HEK293 (cell line): Measurements from ENCODE around the gene MBLAC1.

Experiments
- KLF16 ChIP-seq: fragments of 450-650 bp; formaldehyde crosslinking; IDR thresholded peaks from 2 replicates; pipeline ENCODE4 v1.5.1; 2017; ENCODE audit warnings: missing biosample characterization, missing genetic modification characterization
- SCRT2 ChIP-seq: fragments of 450-650 bp; formaldehyde crosslinking; IDR thresholded peaks from 2 replicates; pipeline ENCODE4 v1.5.1; 2016; ENCODE audit warnings: missing biosample characterization, missing genetic modification characterization
- SP2 ChIP-seq: fragments of 450-650 bp; formaldehyde crosslinking; IDR thresholded peaks from 2 replicates; pipeline ENCODE4 v1.5.1; 2016; ENCODE audit warnings: missing biosample characterization, missing genetic modification characterization
- ZBTB7A ChIP-seq: fragments of 450-650 bp; formaldehyde crosslinking; IDR thresholded peaks from 2 replicates; pipeline ENCODE4 v1.5.1; 2016; ENCODE audit warnings: low read depth, missing biosample characterization, missing genetic modification characterization
- ZNF202 ChIP-seq: fragments of 450-650 bp; formaldehyde crosslinking; IDR thresholded peaks from 2 replicates; pipeline ENCODE4 v1.5.1; 2016; ENCODE audit warnings: missing biosample characterization, missing genetic modification characterization, borderline replicate concordance
- ZNF548 ChIP-seq: fragments of 450-650 bp; formaldehyde crosslinking; IDR thresholded peaks from 2 replicates; pipeline ENCODE4 v1.5.1; 2016; ENCODE audit warnings: missing biosample characterization, missing genetic modification characterization
- ZNF621 ChIP-seq: fragments of 450-650 bp; formaldehyde crosslinking; IDR thresholded peaks from 2 replicates; pipeline ENCODE4 v1.5.1; 2017; ENCODE audit warnings: missing biosample characterization, missing genetic modification characterization
- ZNF791 ChIP-seq: fragments of 450-650 bp; formaldehyde crosslinking; IDR thresholded peaks from 2 replicates; pipeline ENCODE4 v1.5.1; 2016; ENCODE audit warnings: missing biosample characterization, missing genetic modification characterization
- ZSCAN16 ChIP-seq: fragments of 450-650 bp; formaldehyde crosslinking; IDR thresholded peaks from 2 replicates; pipeline ENCODE4 v1.5.1; 2016; ENCODE audit warnings: missing biosample characterization, missing genetic modification characterization
- TF ChIP-seq, protein P1 (sequence below): fragments of 450-650 bp; formaldehyde crosslinking; IDR thresholded peaks from 2 replicates; pipeline ENCODE4 v1.5.1; 2016; ENCODE audit warnings: missing biosample characterization, missing genetic modification characterization, low read depth
- TF ChIP-seq, protein P2 (sequence below): fragments of 450-650 bp; formaldehyde crosslinking; IDR thresholded peaks from 2 replicates; pipeline ENCODE4 v1.5.1; 2016; ENCODE audit warnings: missing biosample characterization, missing genetic modification characterization
- TF ChIP-seq, protein P3 (sequence below): fragments of 450-650 bp; IDR thresholded peaks from 2 replicates; pipeline ENCODE4 v1.5.1; 2018; ENCODE audit warnings: missing biosample characterization, mild to moderate bottlenecking, missing genetic modification characterization

DNA sequence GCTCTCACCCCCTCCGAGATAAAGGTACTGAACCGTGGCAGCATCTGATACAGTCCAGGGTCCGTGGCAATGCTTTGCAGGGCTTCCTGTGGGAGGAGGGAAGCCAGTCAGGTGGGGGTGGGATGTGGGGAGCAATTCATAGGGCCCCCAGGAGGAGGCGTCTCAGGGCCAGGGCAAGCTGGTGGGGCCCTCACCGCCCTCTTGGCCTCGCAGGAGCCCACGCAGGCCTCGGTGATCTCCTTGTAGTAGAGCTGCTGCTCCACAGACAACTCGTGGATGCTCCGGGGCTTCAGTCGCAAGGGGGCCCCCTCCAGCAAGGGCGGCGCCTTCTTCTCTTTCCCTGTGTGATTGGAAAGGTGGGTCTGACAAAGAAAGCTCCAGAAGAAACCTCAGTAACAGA lies 14.9 kb upstream of the MBLAC1 start:
- TF ChIP-seq, protein P1, sequence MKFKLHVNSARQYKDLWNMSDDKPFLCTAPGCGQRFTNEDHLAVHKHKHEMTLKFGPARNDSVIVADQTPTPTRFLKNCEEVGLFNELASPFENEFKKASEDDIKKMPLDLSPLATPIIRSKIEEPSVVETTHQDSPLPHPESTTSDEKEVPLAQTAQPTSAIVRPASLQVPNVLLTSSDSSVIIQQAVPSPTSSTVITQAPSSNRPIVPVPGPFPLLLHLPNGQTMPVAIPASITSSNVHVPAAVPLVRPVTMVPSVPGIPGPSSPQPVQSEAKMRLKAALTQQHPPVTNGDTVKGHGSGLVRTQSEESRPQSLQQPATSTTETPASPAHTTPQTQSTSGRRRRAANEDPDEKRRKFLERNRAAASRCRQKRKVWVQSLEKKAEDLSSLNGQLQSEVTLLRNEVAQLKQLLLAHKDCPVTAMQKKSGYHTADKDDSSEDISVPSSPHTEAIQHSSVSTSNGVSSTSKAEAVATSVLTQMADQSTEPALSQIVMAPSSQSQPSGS (tag by site-specific recombination), result no peak
- no peak for TF ChIP-seq SP2 (tag by site-specific recombination)
- TF ChIP-seq, protein P2, sequence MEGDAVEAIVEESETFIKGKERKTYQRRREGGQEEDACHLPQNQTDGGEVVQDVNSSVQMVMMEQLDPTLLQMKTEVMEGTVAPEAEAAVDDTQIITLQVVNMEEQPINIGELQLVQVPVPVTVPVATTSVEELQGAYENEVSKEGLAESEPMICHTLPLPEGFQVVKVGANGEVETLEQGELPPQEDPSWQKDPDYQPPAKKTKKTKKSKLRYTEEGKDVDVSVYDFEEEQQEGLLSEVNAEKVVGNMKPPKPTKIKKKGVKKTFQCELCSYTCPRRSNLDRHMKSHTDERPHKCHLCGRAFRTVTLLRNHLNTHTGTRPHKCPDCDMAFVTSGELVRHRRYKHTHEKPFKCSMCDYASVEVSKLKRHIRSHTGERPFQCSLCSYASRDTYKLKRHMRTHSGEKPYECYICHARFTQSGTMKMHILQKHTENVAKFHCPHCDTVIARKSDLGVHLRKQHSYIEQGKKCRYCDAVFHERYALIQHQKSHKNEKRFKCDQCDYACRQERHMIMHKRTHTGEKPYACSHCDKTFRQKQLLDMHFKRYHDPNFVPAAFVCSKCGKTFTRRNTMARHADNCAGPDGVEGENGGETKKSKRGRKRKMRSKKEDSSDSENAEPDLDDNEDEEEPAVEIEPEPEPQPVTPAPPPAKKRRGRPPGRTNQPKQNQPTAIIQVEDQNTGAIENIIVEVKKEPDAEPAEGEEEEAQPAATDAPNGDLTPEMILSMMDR (tag by site-specific recombination), result no peak
- no peak for TF ChIP-seq ZNF548
- TF ChIP-seq ZNF202 (tag by site-specific recombination), result no peak
- no peak for TF ChIP-seq KLF16
- no peak for TF ChIP-seq SCRT2 (tag by site-specific recombination)
- TF ChIP-seq, protein P3, sequence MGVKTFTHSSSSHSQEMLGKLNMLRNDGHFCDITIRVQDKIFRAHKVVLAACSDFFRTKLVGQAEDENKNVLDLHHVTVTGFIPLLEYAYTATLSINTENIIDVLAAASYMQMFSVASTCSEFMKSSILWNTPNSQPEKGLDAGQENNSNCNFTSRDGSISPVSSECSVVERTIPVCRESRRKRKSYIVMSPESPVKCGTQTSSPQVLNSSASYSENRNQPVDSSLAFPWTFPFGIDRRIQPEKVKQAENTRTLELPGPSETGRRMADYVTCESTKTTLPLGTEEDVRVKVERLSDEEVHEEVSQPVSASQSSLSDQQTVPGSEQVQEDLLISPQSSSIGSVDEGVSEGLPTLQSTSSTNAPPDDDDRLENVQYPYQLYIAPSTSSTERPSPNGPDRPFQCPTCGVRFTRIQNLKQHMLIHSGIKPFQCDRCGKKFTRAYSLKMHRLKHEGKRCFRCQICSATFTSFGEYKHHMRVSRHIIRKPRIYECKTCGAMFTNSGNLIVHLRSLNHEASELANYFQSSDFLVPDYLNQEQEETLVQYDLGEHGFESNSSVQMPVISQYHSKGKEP, result no peak
- no peak for TF ChIP-seq ZNF791 (tag by site-specific recombination)
- no peak for TF ChIP-seq ZBTB7A (tag by site-specific recombination)
- TF ChIP-seq ZSCAN16 (tag by site-specific recombination), result no peak
- no peak for TF ChIP-seq ZNF621 (tag by site-specific recombination)
